Upper lobe of left lung (tissue), 6 donors: ENCODE results near the gene METTL17. TPM values are rescaled to one million over a fixed set of nuclear protein-coding genes. Genes with fewer than 3 reads are reported as not detected.

Experiments used
- ATAC-seq, 2 donors: fragments of 200-7000 bp; cut with Tn5 transposase; one replicate each; pipeline ENCODE4 v1.9.1; 2022; ENCODE audit warnings: mild to moderate bottlenecking in 2 of 2, moderate library complexity in 2 of 2; ENCODE audit not compliant: low FRiP score in 2 of 2
- DNase-seq, 2 donors: peaks; one replicate each; pipeline ENCODE4 v3.0.0-alpha.2; 2019 to 2020
- H3K27ac ChIP-seq, 4 donors: fragments of 200-600 bp; sonication (generic); one replicate each; pipeline ENCODE4 v1.5.1; 2016 to 2019
- H3K27me3 ChIP-seq, 4 donors: fragments of 200-600 bp; sonication (generic); one replicate each; pipeline ENCODE4 v1.5.1; 2017 to 2019
- H3K36me3 ChIP-seq, 4 donors: fragments of 200-600 bp; sonication (generic); one replicate each; pipeline ENCODE4 v1.5.1; 2016 to 2019
- H3K4me1 ChIP-seq, 4 donors: fragments of 200-600 bp; sonication (generic); one replicate each; pipeline ENCODE4 v1.5.1; 2018 to 2019
- H3K4me3 ChIP-seq, 4 donors: fragments of 200-600 bp; sonication (generic); one replicate each; pipeline ENCODE4 v1.5.1; 2017 to 2019; ENCODE audit warnings: mild to moderate bottlenecking in 2 of 4, moderate library complexity in 1 of 4
- H3K9me3 ChIP-seq, 4 donors: fragments of 200-600 bp; sonication (generic); one replicate each; pipeline ENCODE4 v1.5.1; 2018 to 2019
- CTCF ChIP-seq, 6 experiments: fragments of 450-650 bp in 4 of 6; fragments of 200-600 bp in 2 of 6; sonication (generic) in 2 of 6; IDR thresholded peaks; one replicate each; pipeline ENCODE4 v1.5.1; 2016 to 2019; ENCODE audit warnings: antibody characterized with exemption in 6 of 6
- EP300 ChIP-seq, 4 donors: sonication (generic); formaldehyde crosslinking; IDR thresholded peaks; one replicate each; pipeline ENCODE4 v1.5.1; 2017; ENCODE audit warnings: antibody characterized with exemption in 4 of 4, control low read depth in 2 of 4
- POLR2A ChIP-seq, 4 donors: fragments of 450-650 bp; IDR thresholded peaks; one replicate each; pipeline ENCODE4 v1.5.1; 2016 to 2017; ENCODE audit warnings: antibody characterized with exemption in 4 of 4, mild to moderate bottlenecking in 2 of 4
- POLR2AphosphoS5 ChIP-seq, 2 donors: sonication (generic); formaldehyde crosslinking; IDR thresholded peaks; one replicate each; pipeline ENCODE4 v1.5.1; 2017; ENCODE audit warnings: antibody characterized with exemption in 2 of 2
- WGBS, 2 donors: methylation state at CpG; one replicate each; pipeline ENCODE4 v1.1.5; 2017 to 2018; 5-methylcytosine and 5-hydroxymethylcytosine counted together
- total RNA-seq, 6 donors: library from RNA; depleted of rRNA in 4 of 6; stranded (reverse); fragments of >200 nt in 4 of 6; gene quantifications; one replicate each; pipeline versions ENCODE4 v1.1.0 to v1.2.1, GENCODE V29; 2016 to 2021
- donor health status: DM: no; HTN: no; CAD: no; lungs with moderate emphysema.
- donor health status: DM: no; HTN: yes; CAD: no; lungs with severe emphysema.

The METTL17 gene
- total RNA-seq, 6 donors from 2014 or later = 39.2 to 202 (median 59.4) TPM

- 85 to 88% methylated on average over 13 to 15 of the region's 15 CpGs for WGBS, 2 donors
- H3K27me3 ChIP-seq = no peaks in the 10 kb centered on the region
- H3K36me3 ChIP-seq = peaks cover 9 to 23% (median 22%) of the 10 kb centered on the region in 4 donors
- peak overlapping the region; percentile 67 to 90 (median 84) for H3K27ac ChIP-seq
- ATAC-seq = no peak
- peak overlapping the region in 3 of 4 donors; percentile 81 to 95 (median 87) for H3K4me3 ChIP-seq
- TF ChIP-seq CTCF (IDR thresholded peaks at IDR 0.05) = no peak
- TF ChIP-seq POLR2AphosphoS5 (IDR thresholded peaks at IDR 0.05) = no peak
- TF ChIP-seq EP300 (IDR thresholded peaks at IDR 0.05) = no peak
- no peak for TF ChIP-seq POLR2A (IDR thresholded peaks at IDR 0.05)
- DNase-seq = peak in 1 of 2 donors; percentile 35
- H3K9me3 ChIP-seq = no peaks in the 10 kb centered on the region
- H3K4me1 ChIP-seq = peaks cover 25 to 30% (median 28%) of the 10 kb centered on the region in 4 donors
Measured at GRCh38 chr14:20988717-20989470, 886 bp upstream of the METTL17 start.

GRCh38 chr14:20989471-20989786, 351 bp upstream of the METTL17 start:
- DNase-seq (no peak), ATAC-seq (no peak)
- Histone ChIP-seq H3K27ac (peak overlapping the region; percentile 67 to 90 (median 84)), H3K27me3 (no peaks in the 10 kb centered on the region), H3K4me3 (peak overlapping the region in 3 of 4 donors; percentile 81 to 95 (median 87)), H3K36me3 (peaks cover 14 to 28% (median 27%) of the 10 kb centered on the region in 4 donors), H3K9me3 (no peaks in the 10 kb centered on the region), H3K4me1 (peaks cover 25 to 30% (median 28%) of the 10 kb centered on the region in 4 donors)
- whole genome bisulfite sequencing, 2 donors = 1 to 2% methylated on average over 10 to 11 of the region's 11 CpGs
- TF ChIP-seq POLR2AphosphoS5 (IDR thresholded peaks at IDR 0.05) (no peak), EP300 (IDR thresholded peaks at IDR 0.05) (no peak), POLR2A (IDR thresholded peaks at IDR 0.05) (no peak), CTCF (IDR thresholded peaks at IDR 0.05) (no peak)

- peaks cover 39 to 55% (median 54%) of the 10 kb centered on the region in 4 donors for H3K36me3 ChIP-seq
- no peak for TF ChIP-seq CTCF (IDR thresholded peaks at IDR 0.05)
- no peak for TF ChIP-seq EP300 (IDR thresholded peaks at IDR 0.05)
- TF ChIP-seq POLR2AphosphoS5 (IDR thresholded peaks at IDR 0.05) = no peak
- no peak for TF ChIP-seq POLR2A (IDR thresholded peaks at IDR 0.05)
- WGBS, 2 donors = 88 to 93% methylated on average over 14 of the region's 14 CpGs
Measured at GRCh38 chr14:20996521-20996920, 6.7 kb downstream of the METTL17 start.

GRCh38 chr14:20997115-20997514, 7.3 kb downstream of the METTL17 start:
- 75 to 80% methylated on average over 4 of the region's 4 CpGs for WGBS, 2 donors

More at GRCh38 chr14:20996521-20996920, 6.7 kb downstream of the METTL17 start:
- DNase-seq (peak in 1 of 2 donors; percentile 56), ATAC-seq (no peak)
- H3K9me3 ChIP-seq = no peaks in the 10 kb centered on the region
- H3K27me3 ChIP-seq = no peaks in the 10 kb centered on the region
- H3K4me3 ChIP-seq = no peak overlapping the region
- H3K4me1 ChIP-seq = peaks cover 3 to 8% (median 4%) of the 10 kb centered on the region in 4 donors
- no peak overlapping the region for H3K27ac ChIP-seq

More at GRCh38 chr14:20997115-20997514, 7.3 kb downstream of the METTL17 start:
- Histone ChIP-seq H3K4me1 (peaks cover 0 to 2% (median 0%) of the 10 kb centered on the region in 4 donors), H3K4me3 (no peak overlapping the region), H3K27ac (no peak overlapping the region), H3K36me3 (peaks cover 39 to 52% (median 49%) of the 10 kb centered on the region in 4 donors), H3K27me3 (no peaks in the 10 kb centered on the region), H3K9me3 (no peaks in the 10 kb centered on the region)
- TF ChIP-seq CTCF (IDR thresholded peaks at IDR 0.05) (no peak), POLR2AphosphoS5 (IDR thresholded peaks at IDR 0.05) (no peak), EP300 (IDR thresholded peaks at IDR 0.05) (no peak), POLR2A (IDR thresholded peaks at IDR 0.05) (no peak)
- ATAC-seq (no peak), DNase-seq (no peak)
